DMS153 treated with DMSO at 0.1 percent for 48 hours (cell line): ENCODE results near the gene CERS2.

Experiments used
- DNase-seq: peaks from one replicate; lab custom pipeline; 2025; ENCODE audit not compliant: unreplicated experiment; lab: John Stamatoyannopoulos, UW

Gene CERS2

GRCh38 chr1:150974580-150975478, at the start of gene CERS2:
Gene CERS2 (minus strand): TSS chr1:150974835. CDS start chr1:150969090, 5,745 bp downstream.
- DNase-seq: peak; percentile 79

GRCh38 chr1:151013518-151013917, 38.9 kb upstream of the CERS2 start:
- no peak for DNase-seq

GRCh38 chr1:151012684-151013471, 38.2 kb upstream of the CERS2 start:
- DNase-seq: no peak

- no peak for DNase-seq
Observed at GRCh38 chr1:151011154-151011850, 36.7 kb upstream of the CERS2 start.

DNA sequence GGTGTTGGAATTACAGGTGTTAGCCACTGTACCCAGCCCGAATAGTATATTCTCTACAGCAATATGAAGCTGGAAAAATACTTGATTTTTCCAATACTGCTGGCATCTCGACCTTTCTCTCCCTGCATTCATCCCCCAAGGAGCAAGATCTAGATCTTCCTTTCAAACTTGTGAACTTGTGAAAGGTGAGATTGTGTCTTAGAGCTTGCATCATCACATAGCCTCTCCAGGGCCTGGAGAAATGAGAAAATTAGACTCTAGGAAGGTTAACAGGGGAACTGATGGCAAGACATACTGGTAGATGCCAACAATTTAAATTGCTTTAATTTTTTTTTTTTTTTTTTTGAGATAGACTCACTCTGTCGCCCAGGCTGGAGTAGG, 35.7 kb upstream of the CERS2 start:
- DNase-seq: no peak

DNA sequence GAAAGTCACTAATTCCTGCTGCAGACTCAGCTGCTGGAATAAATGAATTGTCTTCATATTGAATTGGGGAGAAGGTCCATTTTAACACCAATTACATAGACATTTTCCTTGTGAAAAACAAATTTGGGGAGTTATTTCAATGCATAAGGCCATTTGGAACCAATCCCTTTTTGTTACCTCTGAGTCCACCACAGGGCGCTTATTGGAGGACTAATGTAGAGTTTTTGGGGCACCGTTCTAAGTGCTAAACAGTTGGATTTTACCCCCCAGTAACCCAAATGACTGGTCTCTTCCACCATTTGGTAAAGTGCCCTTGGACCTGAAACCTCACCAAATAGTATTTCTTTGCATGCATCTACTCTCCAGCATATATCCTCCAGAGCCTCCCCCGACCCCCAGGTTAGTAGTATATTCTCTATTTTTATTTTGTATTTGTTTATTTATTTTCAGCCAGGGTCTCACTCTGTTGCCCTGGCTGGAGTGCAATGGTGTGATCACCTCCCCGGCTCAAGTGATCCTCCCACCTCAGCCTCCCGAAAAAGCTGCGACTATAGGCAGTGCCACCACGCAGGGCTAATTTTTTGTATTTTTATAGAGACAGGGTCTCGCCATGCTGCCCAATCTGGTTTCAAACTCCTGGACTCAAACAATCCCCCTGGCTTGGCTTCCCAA, 35.2 kb upstream of the CERS2 start:
- DNase-seq: no peak

DNA sequence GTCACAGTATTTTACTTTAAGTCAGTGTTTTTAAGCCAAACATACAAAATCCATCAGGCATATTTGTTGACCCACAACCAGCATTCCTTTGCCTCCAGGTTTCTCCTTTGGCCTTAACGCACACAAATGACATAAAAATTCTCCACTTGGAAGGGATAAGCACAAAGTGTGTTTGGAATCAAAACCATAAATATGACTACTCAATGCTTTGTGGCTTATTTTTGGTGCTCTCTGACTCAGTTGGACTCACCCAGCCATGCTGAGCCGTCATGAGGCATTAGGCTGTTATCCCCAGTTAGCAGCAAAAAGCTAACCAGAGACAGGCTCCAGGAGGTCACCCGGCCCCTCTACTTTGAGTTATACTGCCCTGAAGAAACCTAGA, 34.6 kb upstream of the CERS2 start:
- no peak for DNase-seq

GRCh38 chr1:151008244-151009205, 33.9 kb upstream of the CERS2 start, which contains the start of gene PRUNE1:
Gene PRUNE1 (plus strand): TSS chr1:151008449. CDS start chr1:151008633, 184 bp downstream.
- peak; percentile 98 for DNase-seq

- DNase-seq: no peak
Observed at GRCh38 chr1:151007853-151008243, 33.2 kb upstream of the CERS2 start.

DNA sequence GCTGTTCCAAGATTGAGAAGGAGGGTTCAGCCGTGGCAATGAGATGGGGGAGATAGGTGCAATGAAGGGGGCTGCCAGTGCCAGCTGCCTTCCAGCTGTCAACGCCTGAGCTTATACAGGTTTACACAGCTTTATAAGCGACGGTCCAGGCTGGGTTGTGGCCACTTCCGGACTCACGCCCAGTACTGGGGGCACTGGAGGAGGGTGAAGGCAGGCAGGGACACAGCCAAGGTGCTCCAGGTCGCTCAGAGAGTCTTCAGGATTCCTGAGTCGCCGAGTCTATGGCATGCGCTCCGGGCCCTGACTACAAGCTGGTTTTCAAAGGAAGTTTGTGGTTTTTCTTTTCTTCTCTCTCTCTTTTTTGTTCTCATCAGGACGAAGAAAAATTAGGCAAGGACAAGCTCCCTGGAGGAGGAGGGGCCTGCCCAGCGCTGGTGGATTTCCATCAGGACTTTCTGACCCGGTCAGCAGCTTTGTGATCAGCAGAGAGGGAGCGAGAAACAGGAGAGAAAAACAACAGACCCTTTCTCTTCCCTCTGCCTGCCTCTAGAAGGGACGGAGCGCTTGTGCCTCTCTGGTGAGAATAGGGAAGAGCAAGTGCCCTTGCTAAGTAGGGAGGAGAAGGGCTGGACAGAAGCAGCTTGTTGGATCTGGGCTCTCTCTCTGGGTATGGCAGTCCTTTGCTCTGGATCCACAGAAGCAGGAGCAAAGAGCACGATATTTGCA, 31.9 kb upstream of the CERS2 start, which contains the start of gene MINDY1:
Gene MINDY1, minus strand, starts transcription at position 576 of the 726 bp plus-strand sequence. CDS start 4,285 bp downstream, outside the sequence.
- DNase-seq: peak; percentile 89

DNA sequence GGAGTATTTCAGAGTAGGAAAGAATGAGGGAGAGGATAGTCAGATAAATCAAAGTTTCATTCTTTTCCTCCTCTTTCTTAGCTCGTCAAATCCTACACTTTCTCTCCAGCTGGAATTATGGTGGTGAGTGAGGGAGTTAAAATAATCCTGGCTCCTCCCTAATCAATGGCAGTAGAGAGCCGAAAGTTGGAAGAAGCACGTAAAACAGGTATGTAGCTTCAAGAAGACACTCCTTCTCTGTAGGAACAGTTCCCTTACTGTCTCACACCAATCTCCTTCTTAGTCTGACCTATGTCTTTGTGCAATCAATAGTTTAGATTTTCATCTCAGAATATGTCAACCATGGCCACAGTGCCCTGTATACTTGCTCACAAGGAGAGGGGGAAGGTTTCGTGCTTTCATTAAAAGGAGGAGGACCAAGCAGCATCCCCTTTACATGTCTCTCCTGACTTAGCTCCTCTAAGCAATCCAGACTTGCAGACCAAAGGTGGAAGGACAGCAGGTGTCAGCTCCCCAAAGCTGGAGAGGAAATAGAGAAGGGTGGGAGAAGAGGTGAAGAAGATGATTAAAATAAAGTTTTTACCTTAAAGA, 31.2 kb upstream of the CERS2 start:
- DNase-seq: no peak

DNA sequence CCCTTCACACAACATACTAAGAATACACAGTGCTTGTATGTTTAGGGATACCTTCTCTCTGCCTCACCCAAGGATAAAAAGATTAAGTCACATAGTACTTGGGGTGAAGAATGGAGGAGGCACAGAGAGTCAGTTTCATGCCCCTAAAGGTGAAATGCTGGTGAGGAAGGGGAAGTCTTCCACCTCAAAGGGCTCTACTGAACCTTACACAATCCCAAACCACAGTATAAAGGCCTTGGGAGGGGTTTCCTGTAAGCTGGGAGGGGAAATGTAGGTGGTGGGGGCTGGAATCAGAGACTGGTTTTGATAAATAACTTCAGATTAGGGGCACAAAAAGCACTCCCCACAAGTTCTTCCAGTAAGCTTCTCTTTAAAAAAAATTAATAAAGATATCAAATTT, 28.5 kb upstream of the CERS2 start:
- DNase-seq: no peak

DNA sequence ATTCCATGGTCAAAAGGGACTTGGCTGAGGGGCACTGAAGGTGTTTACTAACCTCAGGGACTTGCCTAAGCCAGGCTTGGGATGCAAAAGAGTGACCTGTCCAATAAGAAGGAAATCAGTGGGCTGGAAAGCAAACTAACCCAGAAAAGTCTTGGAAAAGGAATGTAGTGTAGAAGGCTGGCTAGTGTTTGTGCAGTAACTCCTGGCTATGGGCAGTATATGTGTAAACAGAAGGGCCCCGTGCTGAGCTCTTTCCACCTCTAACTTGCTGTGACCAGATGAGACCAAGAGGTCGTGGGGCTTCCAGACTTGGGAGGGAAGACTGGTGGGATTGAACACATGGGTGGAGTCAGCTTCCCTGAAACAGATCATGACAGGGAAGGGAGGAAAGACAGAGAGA, 28.0 kb upstream of the CERS2 start:
- DNase-seq: no peak

- DNase-seq: no peak
Observed at GRCh38 chr1:151002051-151002450, 27.4 kb upstream of the CERS2 start.

DNA sequence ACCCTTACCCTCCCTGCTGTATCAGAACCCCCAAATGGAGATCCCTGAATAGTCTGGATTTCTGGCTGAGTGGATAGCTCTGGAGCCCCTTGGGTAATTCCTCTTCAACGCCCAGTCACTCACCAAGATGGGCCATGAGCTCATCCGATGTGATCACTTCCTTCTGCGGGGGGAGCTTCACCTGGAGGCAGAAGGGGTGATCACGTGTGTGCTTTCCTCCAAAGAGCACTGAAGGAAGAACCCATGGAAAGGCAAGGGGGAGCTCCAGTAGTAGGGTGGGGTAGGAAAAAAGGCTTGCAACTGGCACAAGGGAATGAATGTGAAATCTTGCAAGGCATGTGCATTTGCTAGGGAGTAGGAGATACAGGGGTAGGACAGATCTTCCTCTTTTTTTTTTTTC, 27.0 kb upstream of the CERS2 start:
- no peak for DNase-seq

DNA sequence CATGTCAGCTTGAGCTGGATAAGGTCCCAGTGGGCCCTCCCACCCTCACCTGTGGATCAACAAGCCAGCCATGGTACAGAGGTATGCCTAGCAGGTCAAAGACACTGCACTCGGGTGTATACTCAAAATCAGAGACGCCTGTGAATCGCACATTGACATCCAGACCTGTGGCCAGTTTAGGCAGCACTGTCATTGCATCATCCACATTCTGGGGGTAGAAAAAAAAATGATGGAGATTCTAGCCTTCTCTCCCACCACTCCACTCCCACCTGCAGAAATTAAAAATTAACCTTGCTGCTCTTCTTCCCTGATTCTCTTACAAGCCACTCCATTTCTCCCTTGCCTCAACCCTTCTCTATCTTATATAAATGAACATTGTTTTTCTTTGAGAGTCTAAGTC, 25.8 kb upstream of the CERS2 start:
- DNase-seq: no peak

DNA sequence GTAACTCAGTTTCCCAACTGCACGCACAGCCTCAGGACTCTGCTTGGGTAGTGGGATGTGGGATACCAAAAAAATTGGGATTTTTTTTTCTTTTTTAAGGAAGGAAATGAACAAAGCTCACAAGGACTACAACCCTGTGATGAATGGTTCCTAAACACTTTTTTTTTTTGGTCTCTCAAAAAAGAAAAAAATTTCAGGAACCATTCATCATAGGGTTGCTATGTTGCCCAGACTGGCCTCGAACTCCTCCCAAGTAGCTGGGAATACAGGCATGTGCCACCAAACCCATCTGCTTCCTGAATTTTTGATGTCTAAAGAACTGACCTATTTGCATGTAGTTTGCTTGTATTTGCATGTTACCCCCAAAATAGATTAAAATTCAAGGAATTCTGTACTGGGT, 25.3 kb upstream of the CERS2 start:
- DNase-seq: no peak

- no peak for DNase-seq
Observed at GRCh38 chr1:150999051-150999674, 24.5 kb upstream of the CERS2 start.
